Astrocyte (in vitro differentiated cells and primary cell): Measurements from ENCODE around the gene ZSCAN25.

Experiments
- EZH2 ChIP-seq: IDR thresholded peaks from 2 replicates; pipeline ENCODE4 v1.6.1; 2012; ENCODE audit warnings: mild to moderate bottlenecking, low read length, inconsistent platforms; ENCODE audit not compliant: insufficient read depth
- TF ChIP-seq, protein P1 (sequence below): IDR thresholded peaks from 2 replicates; pipeline ENCODE4 v1.5.1; 2011; ENCODE audit warnings: low read depth, mild to moderate bottlenecking, inconsistent platforms, low read length, moderate library complexity; ENCODE audit not compliant: insufficient read depth

DNA sequence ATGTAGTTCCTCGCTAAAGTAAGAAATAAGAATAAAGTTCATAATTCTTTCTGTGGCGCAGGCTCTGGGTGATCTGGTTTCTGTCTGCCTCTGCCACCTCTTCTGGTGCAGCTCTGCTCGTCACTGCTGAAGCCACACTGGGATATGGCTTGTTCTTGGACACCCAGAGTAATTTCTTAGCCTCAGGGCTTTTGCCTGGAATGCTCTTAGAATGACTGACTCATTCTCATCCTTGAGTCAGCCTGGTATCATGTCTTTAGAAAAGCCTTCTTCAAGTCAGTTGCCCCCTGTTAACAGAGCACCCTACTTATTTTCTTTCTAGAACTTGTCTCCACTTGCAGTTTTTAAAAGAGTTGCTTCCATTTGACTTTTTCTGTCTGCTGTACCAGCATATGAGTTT is 2.0 kb downstream of the ZSCAN25 start:
- TF ChIP-seq, protein P1, sequence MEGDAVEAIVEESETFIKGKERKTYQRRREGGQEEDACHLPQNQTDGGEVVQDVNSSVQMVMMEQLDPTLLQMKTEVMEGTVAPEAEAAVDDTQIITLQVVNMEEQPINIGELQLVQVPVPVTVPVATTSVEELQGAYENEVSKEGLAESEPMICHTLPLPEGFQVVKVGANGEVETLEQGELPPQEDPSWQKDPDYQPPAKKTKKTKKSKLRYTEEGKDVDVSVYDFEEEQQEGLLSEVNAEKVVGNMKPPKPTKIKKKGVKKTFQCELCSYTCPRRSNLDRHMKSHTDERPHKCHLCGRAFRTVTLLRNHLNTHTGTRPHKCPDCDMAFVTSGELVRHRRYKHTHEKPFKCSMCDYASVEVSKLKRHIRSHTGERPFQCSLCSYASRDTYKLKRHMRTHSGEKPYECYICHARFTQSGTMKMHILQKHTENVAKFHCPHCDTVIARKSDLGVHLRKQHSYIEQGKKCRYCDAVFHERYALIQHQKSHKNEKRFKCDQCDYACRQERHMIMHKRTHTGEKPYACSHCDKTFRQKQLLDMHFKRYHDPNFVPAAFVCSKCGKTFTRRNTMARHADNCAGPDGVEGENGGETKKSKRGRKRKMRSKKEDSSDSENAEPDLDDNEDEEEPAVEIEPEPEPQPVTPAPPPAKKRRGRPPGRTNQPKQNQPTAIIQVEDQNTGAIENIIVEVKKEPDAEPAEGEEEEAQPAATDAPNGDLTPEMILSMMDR: no peak
- TF ChIP-seq EZH2: no peak
